ENCODE measurements around the gene MAST4. TPM values are rescaled to one million over a fixed set of nuclear protein-coding genes. Genes with fewer than 3 reads are reported as not detected.
"Not testable (repeated sequence)": the region's sequence is repeated elsewhere in the genome, so short reads cannot be mapped to it uniquely, and the experiment has no call there.

MAST4 gene
- total RNA-seq, 2 experiments from 2014 or later: 27.7 to 28.8 TPM

DNA sequence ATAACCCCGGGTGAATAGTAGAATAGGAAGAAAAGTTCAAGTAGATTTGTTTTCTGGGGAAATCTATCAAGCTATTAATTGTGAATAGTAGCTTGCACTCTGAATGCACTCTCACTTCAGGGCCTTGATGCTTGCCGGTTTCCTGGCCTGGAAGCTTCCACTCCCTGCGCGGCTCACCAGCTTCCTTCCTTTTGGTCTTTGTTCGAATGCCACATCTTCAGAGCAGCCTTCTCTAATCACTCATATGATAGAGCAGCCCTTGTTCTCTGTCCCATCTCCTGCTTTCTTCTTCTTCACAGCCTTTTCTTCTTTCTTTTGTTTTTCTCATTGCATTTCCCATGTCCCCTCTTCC is 146.7 kb downstream of the MAST4 start:
- intact Hi-C loops (cut with micrococcal nuclease): no loop called here
- CTCF ChIA-PET: interaction anchor here (0.6 to 1.1 kb wide), 3 partner anchors 14 to 437 kb away, joined by 3 read pairs; no protein-coding TSS in a partner anchor
- Mint-ChIP-seq H3K27me3 (ENCODE audit: low read depth) (peaks cover 10% of the 10 kb centered on the region), H3K9me3 (no peaks in the 10 kb centered on the region), H3K36me3 (ENCODE audit: low read depth) (no peaks in the 10 kb centered on the region), H3K27ac (no peak overlapping the region), H3K4me3 (no peak overlapping the region), H3K4me1 (ENCODE audit: low read depth) (peaks cover 5% of the 10 kb centered on the region)
- DNase-seq: no peak

DNA sequence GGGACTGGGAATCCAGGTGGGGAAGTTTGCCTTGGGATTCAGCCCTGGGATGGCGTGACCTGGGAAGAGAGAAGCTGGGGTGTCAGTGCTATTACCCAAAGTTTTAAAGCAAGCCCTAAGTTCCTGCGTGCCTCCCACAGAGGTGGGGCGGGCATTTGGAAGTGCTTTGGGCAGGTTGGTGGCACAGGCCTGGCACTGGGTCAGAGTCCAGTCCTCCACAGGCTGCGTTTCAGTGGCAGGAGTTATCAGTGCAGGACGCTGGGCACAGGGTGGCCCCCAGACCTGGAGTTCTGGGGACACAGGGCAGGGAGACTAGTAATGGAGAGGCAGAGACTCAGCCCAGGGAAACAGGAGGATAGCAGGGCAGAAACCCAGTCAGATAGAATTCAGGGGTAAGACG is 147.2 kb downstream of the MAST4 start:
- Mint-ChIP-seq H3K27me3 (ENCODE audit: low read depth) (peaks cover 10% of the 10 kb centered on the region), H3K4me1 (ENCODE audit: low read depth) (peaks cover 5% of the 10 kb centered on the region), H3K9me3 (no peaks in the 10 kb centered on the region), H3K4me3 (no peak overlapping the region), H3K36me3 (ENCODE audit: low read depth) (no peaks in the 10 kb centered on the region), H3K27ac (no peak overlapping the region)
- DNase-seq: no peak
- intact Hi-C loops (cut with micrococcal nuclease): no loop called here
- CTCF ChIA-PET: interaction anchor here (0.6 to 1.1 kb wide), 4 partner anchors 292 to 1519 kb away, joined by 3 to 7 read pairs (median 4); no protein-coding TSS in a partner anchor

DNA sequence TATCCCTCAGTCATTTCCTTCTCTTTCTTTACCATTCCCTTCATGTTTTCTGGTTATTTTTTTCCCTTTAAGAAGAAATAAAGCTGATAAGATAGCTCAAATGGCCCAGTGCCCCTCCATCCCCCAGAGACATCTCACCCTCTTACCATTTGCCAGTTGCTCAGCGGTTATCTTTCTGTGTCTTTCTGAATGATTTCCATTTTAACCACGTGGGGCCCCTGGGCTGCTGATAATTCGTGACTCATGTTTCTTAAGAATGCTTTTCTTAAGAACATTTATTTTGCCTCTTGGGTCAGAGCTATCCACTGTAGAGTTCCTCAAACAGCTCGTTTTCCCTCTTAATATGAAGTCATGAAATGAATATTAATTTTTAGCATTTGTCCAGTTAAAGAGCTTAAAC is 147.8 kb downstream of the MAST4 start:
- Mint-ChIP-seq H3K27me3 (ENCODE audit: low read depth) (peaks cover 10% of the 10 kb centered on the region), H3K4me1 (ENCODE audit: low read depth) (peaks cover 5% of the 10 kb centered on the region), H3K36me3 (ENCODE audit: low read depth) (no peaks in the 10 kb centered on the region), H3K9me3 (no peaks in the 10 kb centered on the region), H3K27ac (no peak overlapping the region), H3K4me3 (no peak overlapping the region)
- CTCF ChIA-PET: interaction anchor here (0.6 to 0.7 kb wide), 2 partner anchors 210 to 1520 kb away, joined by 3 to 4 read pairs; no protein-coding TSS in a partner anchor
- intact Hi-C loops (cut with micrococcal nuclease): no loop called here
- DNase-seq: no peak

DNA sequence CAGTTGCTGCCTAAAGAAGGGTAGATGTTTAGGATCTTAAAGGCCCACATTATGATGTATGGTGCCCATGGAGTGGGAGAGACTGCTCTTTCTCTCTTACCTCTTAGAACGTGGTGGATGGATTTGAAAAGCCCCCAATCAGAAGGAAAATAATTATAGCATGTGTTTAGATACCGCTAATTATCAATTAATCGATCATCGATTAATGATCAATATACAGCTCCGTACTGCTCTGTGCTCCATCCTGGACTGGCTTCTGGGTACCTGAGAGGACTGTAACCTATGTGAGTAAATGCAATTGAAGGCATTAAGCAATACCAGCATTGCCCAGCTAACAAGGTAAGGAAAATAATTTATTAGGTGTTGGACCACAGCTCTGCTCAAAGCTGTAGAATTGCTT is 149.1 kb downstream of the MAST4 start:
- H3K9me3 Mint-ChIP-seq: no peaks in the 10 kb centered on the region
- no peak for DNase-seq
- H3K27ac Mint-ChIP-seq: no peak overlapping the region
- peaks cover 11% of the 10 kb centered on the region for H3K27me3 Mint-ChIP-seq (ENCODE audit: low read depth)
- H3K4me1 Mint-ChIP-seq (ENCODE audit: low read depth): peaks cover 5% of the 10 kb centered on the region
- no peak overlapping the region for H3K4me3 Mint-ChIP-seq
- no peaks in the 10 kb centered on the region for H3K36me3 Mint-ChIP-seq (ENCODE audit: low read depth)
- CTCF ChIA-PET: interaction anchor here (0.5 kb wide), 1 partner anchor 921 kb away, joined by 5 read pairs; no protein-coding TSS in a partner anchor
- intact Hi-C loops (cut with micrococcal nuclease): no loop called here

DNA sequence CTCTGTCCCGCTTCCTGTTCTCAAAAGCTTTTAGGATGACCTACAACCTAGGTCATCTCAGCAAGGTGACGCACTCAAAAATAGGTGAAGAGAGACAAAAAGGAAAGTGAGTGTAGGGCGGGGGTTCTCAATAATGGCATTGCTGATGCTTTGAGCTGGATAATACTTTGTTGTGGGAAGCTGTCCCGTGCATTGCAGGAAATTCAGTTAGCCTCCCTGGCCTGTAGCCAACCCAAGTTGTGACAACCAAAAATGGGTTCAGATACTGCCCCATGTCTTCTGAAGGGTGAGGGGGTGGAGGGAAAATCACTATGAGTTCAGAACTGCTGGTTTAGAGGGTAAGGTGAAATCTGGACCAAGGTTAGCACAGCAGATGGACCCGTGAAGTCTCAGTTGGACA is 151.4 kb downstream of the MAST4 start:
- peaks cover 11% of the 10 kb centered on the region for H3K27me3 Mint-ChIP-seq (ENCODE audit: low read depth)
- CTCF ChIA-PET: interaction anchor here (1.5 kb wide), 1 partner anchor 442 kb away, joined by 5 read pairs; no protein-coding TSS in a partner anchor
- no peaks in the 10 kb centered on the region for H3K9me3 Mint-ChIP-seq
- no peak overlapping the region for H3K4me3 Mint-ChIP-seq
- no peak overlapping the region for H3K27ac Mint-ChIP-seq
- H3K36me3 Mint-ChIP-seq (ENCODE audit: low read depth): no peaks in the 10 kb centered on the region
- DNase-seq: no peak
- H3K4me1 Mint-ChIP-seq (ENCODE audit: low read depth): peaks cover 5% of the 10 kb centered on the region
- intact Hi-C loops (cut with micrococcal nuclease): no loop called here

DNA sequence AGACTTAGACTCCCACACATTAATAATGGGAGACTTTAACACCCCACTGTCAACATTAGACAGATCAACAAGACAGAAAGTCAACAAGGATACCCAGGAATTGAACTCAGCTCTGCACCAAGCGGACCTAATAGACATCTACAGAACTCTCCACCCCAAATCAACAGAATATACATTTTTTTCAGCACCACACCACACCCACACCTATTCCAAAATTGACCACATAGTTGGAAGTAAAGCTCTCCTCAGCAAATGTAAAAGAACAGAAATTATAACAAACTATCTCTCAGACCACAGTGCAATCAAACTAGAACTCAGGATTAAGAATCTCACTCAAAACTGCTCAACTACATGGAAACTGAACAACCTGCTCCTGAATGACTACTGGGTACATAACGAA is 156.5 kb downstream of the MAST4 start:
- H3K36me3 Mint-ChIP-seq (ENCODE audit: low read depth); intact Hi-C loops (cut with micrococcal nuclease); H3K4me1 Mint-ChIP-seq (ENCODE audit: low read depth); H3K27ac Mint-ChIP-seq; H3K9me3 Mint-ChIP-seq; H3K4me3 Mint-ChIP-seq; CTCF ChIA-PET; H3K27me3 Mint-ChIP-seq (ENCODE audit: low read depth); DNase-seq: not testable (repeated sequence)

- no peaks in the 10 kb centered on the region for H3K4me1 Mint-ChIP-seq (ENCODE audit: low read depth)
- peaks cover 3% of the 10 kb centered on the region for H3K27me3 Mint-ChIP-seq (ENCODE audit: low read depth)
- H3K36me3 Mint-ChIP-seq (ENCODE audit: low read depth): no peaks in the 10 kb centered on the region
- H3K4me3 Mint-ChIP-seq: no peak overlapping the region
- intact Hi-C loops (cut with micrococcal nuclease): loop anchor here (1.0 to 5.0 kb wide), 4 partner anchors 228 to 586 kb away; no protein-coding TSS in a partner anchor
- CTCF ChIA-PET: interaction anchor here (0.6 to 6.5 kb wide), 7 partner anchors 8 to 454 kb away, joined by 3 to 73 read pairs (median 4); no protein-coding TSS in a partner anchor
- DNase-seq: peak; percentile 73
- H3K27ac Mint-ChIP-seq: no peak overlapping the region
- H3K9me3 Mint-ChIP-seq: no peaks in the 10 kb centered on the region
Measured at GRCh38 chr5:66757219-66757833, 161.1 kb downstream of the MAST4 start.

DNA sequence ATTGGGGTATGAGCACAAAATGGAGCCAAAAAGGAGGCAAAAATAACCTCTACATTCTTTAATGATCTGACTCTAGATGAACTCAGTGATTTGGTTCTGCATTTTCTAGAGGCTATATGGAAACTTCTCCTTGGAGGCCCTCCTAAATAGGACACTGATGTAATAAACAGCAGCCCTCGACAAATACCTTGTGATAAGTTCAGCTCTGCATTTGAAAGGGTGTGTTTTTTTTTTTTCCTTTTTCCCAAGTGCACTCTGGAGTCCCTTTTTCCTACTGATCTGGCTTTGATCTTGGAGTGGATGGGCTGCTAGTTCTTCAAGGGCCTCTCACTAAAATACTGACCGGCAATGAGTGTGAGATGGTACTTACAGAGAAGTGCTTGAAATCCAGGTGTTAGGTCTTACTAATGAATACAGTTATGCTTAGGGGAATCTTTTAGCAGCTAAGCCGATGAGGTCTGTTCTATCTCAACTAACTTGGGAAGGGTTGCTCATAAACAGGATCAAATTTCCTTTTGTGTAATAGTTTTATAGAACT is 161.7 kb downstream of the MAST4 start:
- Mint-ChIP-seq H3K9me3 (no peaks in the 10 kb centered on the region), H3K27me3 (ENCODE audit: low read depth) (peaks cover 3% of the 10 kb centered on the region), H3K4me3 (no peak overlapping the region), H3K4me1 (ENCODE audit: low read depth) (no peaks in the 10 kb centered on the region), H3K27ac (no peak overlapping the region), H3K36me3 (ENCODE audit: low read depth) (no peaks in the 10 kb centered on the region)
- CTCF ChIA-PET: interaction anchor here (0.6 to 6.5 kb wide), 5 partner anchors 15 to 1713 kb away, joined by 3 to 73 read pairs (median 4); no protein-coding TSS in a partner anchor
- no peak for DNase-seq
- intact Hi-C loops (cut with micrococcal nuclease): loop anchor here (1.0 to 5.0 kb wide), 4 partner anchors 229 to 587 kb away; no protein-coding TSS in a partner anchor

DNA sequence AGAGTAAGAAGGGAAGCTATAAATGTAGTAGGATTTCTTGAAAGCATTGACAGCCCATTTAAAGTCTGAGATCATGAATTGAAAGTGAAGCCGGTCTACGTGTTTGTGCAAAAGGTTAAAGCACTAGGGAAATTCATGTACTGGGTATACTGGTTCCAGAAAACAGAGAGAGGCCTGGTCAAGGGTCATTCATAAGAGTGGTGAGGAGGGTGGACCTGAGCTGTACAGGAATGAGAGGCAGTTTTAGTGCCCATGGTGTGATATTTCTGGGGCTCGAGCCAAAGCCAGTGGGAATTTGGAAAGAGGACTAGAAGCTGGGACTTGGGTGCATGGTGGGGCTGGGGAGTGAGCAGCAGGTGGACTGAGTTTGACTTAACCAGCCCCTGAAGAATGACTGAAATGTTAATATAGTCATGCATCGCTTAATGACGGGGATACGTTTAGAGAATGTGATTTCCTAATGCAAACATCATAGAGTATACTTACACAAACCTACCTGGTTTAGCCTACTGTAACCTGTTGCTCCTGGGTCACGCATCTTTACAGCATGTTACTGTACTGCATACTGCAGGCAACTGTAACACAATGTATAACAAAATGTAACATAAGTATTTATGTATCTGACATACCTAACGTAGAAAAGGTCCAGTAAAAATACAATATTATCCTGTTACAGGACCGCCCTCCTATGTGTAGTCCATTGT is 173.0 kb downstream of the MAST4 start:
- intact Hi-C loops (cut with micrococcal nuclease): no loop called here
- Mint-ChIP-seq H3K36me3 (ENCODE audit: low read depth) (no peaks in the 10 kb centered on the region), H3K9me3 (no peaks in the 10 kb centered on the region), H3K4me3 (no peak overlapping the region), H3K27me3 (ENCODE audit: low read depth) (peaks cover 1% of the 10 kb centered on the region), H3K27ac (no peak overlapping the region), H3K4me1 (ENCODE audit: low read depth) (no peaks in the 10 kb centered on the region)
- DNase-seq: no peak
- CTCF ChIA-PET: no interaction called here

- Mint-ChIP-seq H3K4me3 (no peak overlapping the region), H3K4me1 (ENCODE audit: low read depth) (no peaks in the 10 kb centered on the region), H3K36me3 (ENCODE audit: low read depth) (no peaks in the 10 kb centered on the region), H3K27ac (no peak overlapping the region), H3K9me3 (no peaks in the 10 kb centered on the region), H3K27me3 (ENCODE audit: low read depth) (peaks cover 1% of the 10 kb centered on the region)
- intact Hi-C loops (cut with micrococcal nuclease): no loop called here
- CTCF ChIA-PET: no interaction called here
- DNase-seq: peak; percentile 14
Measured at GRCh38 chr5:66769839-66770617, 173.8 kb downstream of the MAST4 start.

- no peak for DNase-seq
- intact Hi-C loops (cut with micrococcal nuclease): no loop called here
- CTCF ChIA-PET: interaction anchor here (0.7 to 1.1 kb wide), 2 partner anchors 24 to 457 kb away, joined by 3 read pairs; no protein-coding TSS in a partner anchor
- Mint-ChIP-seq H3K27ac (no peak overlapping the region), H3K27me3 (ENCODE audit: low read depth) (no peaks in the 10 kb centered on the region), H3K36me3 (ENCODE audit: low read depth) (no peaks in the 10 kb centered on the region), H3K4me3 (no peak overlapping the region), H3K4me1 (ENCODE audit: low read depth) (no peaks in the 10 kb centered on the region), H3K9me3 (no peaks in the 10 kb centered on the region)
Measured at GRCh38 chr5:66777868-66778267, 181.7 kb downstream of the MAST4 start.

DNA sequence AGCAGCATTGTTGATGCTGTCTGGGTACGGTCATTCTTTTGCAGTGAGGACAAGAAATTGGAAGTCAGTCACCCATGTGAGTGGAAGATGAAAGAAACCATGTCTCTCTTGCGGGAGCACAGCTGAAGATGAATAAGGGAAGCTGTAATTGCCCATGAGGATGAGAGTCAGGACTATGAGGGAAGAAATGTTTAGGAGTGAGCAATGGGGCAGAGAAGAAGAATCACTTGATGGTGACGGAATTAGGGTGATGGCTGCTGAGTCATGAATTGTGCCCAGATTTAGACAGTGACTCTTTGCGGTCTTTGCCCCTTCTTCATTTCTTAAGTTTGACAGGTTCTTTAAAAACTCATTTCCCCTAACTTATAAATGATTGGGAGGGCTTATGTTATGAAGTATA is 183.3 kb downstream of the MAST4 start:
- H3K4me1 Mint-ChIP-seq (ENCODE audit: low read depth): no peaks in the 10 kb centered on the region
- no peak for DNase-seq
- H3K36me3 Mint-ChIP-seq (ENCODE audit: low read depth): no peaks in the 10 kb centered on the region
- H3K27ac Mint-ChIP-seq: no peak overlapping the region
- no peaks in the 10 kb centered on the region for H3K27me3 Mint-ChIP-seq (ENCODE audit: low read depth)
- no peak overlapping the region for H3K4me3 Mint-ChIP-seq
- H3K9me3 Mint-ChIP-seq: no peaks in the 10 kb centered on the region
- intact Hi-C loops (cut with micrococcal nuclease): no loop called here
- CTCF ChIA-PET: no interaction called here

Data from activated naive CD4-positive, alpha-beta T cell treated with anti-CD3 and anti-CD28 coated beads for 36 hours (primary cell).